IMR-90 (cell line): ENCODE data around the gene EXOC4. TPM values are rescaled to one million over a fixed set of nuclear protein-coding genes. Genes with fewer than 3 reads are reported as not detected.

Experiments
- ATAC-seq: fragments of 200-7000 bp; cut with Tn5 transposase; 2 replicates; pipeline ENCODE4 v1.9.1; 2020; ENCODE audit warnings: low read depth, mild to moderate bottlenecking, moderate library complexity
- BruUV-seq: library from RNA; stranded (reverse); fragments of 400-500 nt; replicated peaks from 2 replicates; lab custom pipeline; 2021; lab: Mats Ljungman, UMichigan
- CTCF ChIA-PET: fragments of 300-600 bp; formaldehyde crosslinking; extraction: SDS; loops from one replicate; lab custom pipeline; 2021; ENCODE audit warnings: antibody characterized with exemption; lab: Yijun Ruan, JAX
- POLR2A ChIA-PET: fragments of 300-600 bp; sonication (Branson Sonifier 250); formaldehyde crosslinking; loops from one replicate; lab custom pipeline; 2022; ENCODE audit warnings: antibody characterized with exemption; ENCODE audit not compliant: unreplicated experiment; lab: Charles Lee
- DNase-seq: peaks from one replicate; pipeline ENCODE4 v3.0.0; 2013
- H2AFZ ChIP-seq: replicated peaks from 2 replicates; pipeline ENCODE3; 2013; ENCODE audit warnings: low read length, mild to moderate bottlenecking; ENCODE audit not compliant: poor library complexity
- H2AK5ac ChIP-seq: 2 replicates; pipeline ENCODE4 v1.6.1; 2013; ENCODE audit warnings: low read depth, low read length, inconsistent platforms
- H2AK9ac ChIP-seq: replicated peaks from 2 replicates; pipeline ENCODE3; 2013; ENCODE audit warnings: mild to moderate bottlenecking, low read depth, low read length, moderate library complexity; ENCODE audit not compliant: poor library complexity
- H2BK120ac ChIP-seq: 2 replicates; pipeline ENCODE4 v1.6.1; 2013; ENCODE audit warnings: low read depth, low read length, inconsistent platforms
- H2BK15ac ChIP-seq: 3 replicates; pipeline ENCODE4 v1.6.1; 2013; ENCODE audit warnings: low read depth, low read length, inconsistent platforms
- H2BK20ac ChIP-seq: 2 replicates; pipeline ENCODE4 v1.6.1; 2013; ENCODE audit warnings: low read depth, mild to moderate bottlenecking, inconsistent platforms, low read length, moderate library complexity
- H2BK5ac ChIP-seq: 2 replicates; pipeline ENCODE4 v1.6.1; 2013; ENCODE audit warnings: mild to moderate bottlenecking, low read depth, low read length, inconsistent platforms; ENCODE audit not compliant: poor library complexity, severe bottlenecking
- H3K14ac ChIP-seq: replicated peaks from 2 replicates; pipeline ENCODE4 v1.6.1; 2013; ENCODE audit warnings: low read depth, low read length, inconsistent platforms
- H3K18ac ChIP-seq: 2 replicates; pipeline ENCODE4 v1.6.1; 2013; ENCODE audit warnings: low read depth, low read length, control low read depth
- H3K23ac ChIP-seq: 2 replicates; pipeline ENCODE4 v1.6.1; 2013; ENCODE audit warnings: low read depth, low read length, inconsistent platforms
- H3K27ac ChIP-seq: 2 replicates; pipeline ENCODE4 v1.5.1; 2013; ENCODE audit warnings: mild to moderate bottlenecking, control low read depth, low read length; ENCODE audit not compliant: insufficient read depth
- H3K27me3 ChIP-seq: 2 replicates; pipeline ENCODE4 v1.6.1; 2013; ENCODE audit warnings: low read length; ENCODE audit not compliant: control insufficient read depth, insufficient read depth
- H3K36me3 ChIP-seq: 2 replicates; pipeline ENCODE4 v1.6.1; 2013; ENCODE audit warnings: low read length, mixed read lengths; ENCODE audit not compliant: control insufficient read depth, insufficient read depth
- H3K4ac ChIP-seq: 2 replicates; pipeline ENCODE4 v1.6.1; 2013; ENCODE audit warnings: low read depth, low read length, inconsistent platforms
- H3K4me1 ChIP-seq: 2 replicates; pipeline ENCODE4 v1.6.1; 2013; ENCODE audit warnings: low read length, mixed read lengths; ENCODE audit not compliant: control insufficient read depth, insufficient read depth
- H3K4me2 ChIP-seq: 2 replicates; pipeline ENCODE4 v1.6.1; 2013; ENCODE audit warnings: low read depth, mild to moderate bottlenecking, control low read depth, low read length, moderate library complexity
- H3K4me3 ChIP-seq: 2 replicates; pipeline ENCODE4 v1.5.1; 2013; ENCODE audit warnings: low read depth, mild to moderate bottlenecking, control low read depth, low read length, moderate library complexity; ENCODE audit not compliant: insufficient read depth
- H3K56ac ChIP-seq: 2 replicates; pipeline ENCODE4 v1.6.1; 2013; ENCODE audit warnings: low read length, inconsistent platforms; ENCODE audit not compliant: insufficient read depth; ENCODE audit errors: extremely low read depth
- H3K79me1 ChIP-seq, 2 experiments: 2 replicates each; pipeline ENCODE4 v1.6.1; 2013; ENCODE audit warnings: low read length in 2 of 2, inconsistent platforms in 1 of 2, low read depth in 1 of 2
- H3K9ac ChIP-seq: 2 replicates; pipeline ENCODE4 v1.6.1; 2013; ENCODE audit warnings: low read depth, low read length, control low read depth
- H3K9me1 ChIP-seq: 2 replicates; pipeline ENCODE4 v1.6.1; 2013; ENCODE audit warnings: low read length, inconsistent platforms; ENCODE audit not compliant: insufficient read depth
- H3K9me3 ChIP-seq: 2 replicates; pipeline ENCODE4 v1.6.1; 2013; ENCODE audit warnings: low read length; ENCODE audit not compliant: control insufficient read depth, insufficient read depth
- H4K20me1 ChIP-seq: 2 replicates; pipeline ENCODE4 v1.6.1; 2013; ENCODE audit warnings: low read length, inconsistent platforms; ENCODE audit not compliant: insufficient read depth
- H4K5ac ChIP-seq: 2 replicates; pipeline ENCODE4 v1.6.1; 2013; ENCODE audit warnings: mild to moderate bottlenecking, low read depth, low read length, control low read depth
- H4K8ac ChIP-seq, 2 experiments: 2 replicates each; pipeline ENCODE4 v1.6.1; 2013; ENCODE audit warnings: low read depth in 2 of 2, low read length in 2 of 2, control low read depth in 1 of 2, inconsistent platforms in 1 of 2
- H4K91ac ChIP-seq: 2 replicates; pipeline ENCODE4 v1.6.1; 2013; ENCODE audit warnings: low read depth, low read length, inconsistent platforms; ENCODE audit not compliant: insufficient read depth
- NFE2L2 ChIP-seq: fragments of 150-350 bp; IDR thresholded peaks from 2 replicates; pipeline ENCODE4 v1.6.1; 2016; ENCODE audit warnings: low read depth, mild to moderate bottlenecking, low read length
- RFX5 ChIP-seq: IDR thresholded peaks from 2 replicates; pipeline ENCODE4 v1.8.0; 2012; ENCODE audit warnings: low read depth, mild to moderate bottlenecking, low read length, moderate library complexity
- WGBS, 2 experiments: methylation state at CpG; one replicate each; pipeline versions ENCODE4 v1.1.5 to v1.1.7; 2013; ENCODE audit warnings: missing lambda C conversion rate in 2 of 2; ENCODE audit not compliant: insufficient read length in 1 of 2; ENCODE audit errors: extremely low coverage in 2 of 2; 5-methylcytosine and 5-hydroxymethylcytosine counted together
- dilution Hi-C: fragments of 300-500 bp; cut with HindIII; formaldehyde crosslinking; loops from one replicate; pipeline ENCODE4 v1.14.3; 2018; ENCODE audit warnings: low sequenced_read_pairs; ENCODE audit not compliant: unreplicated experiment
- in situ Hi-C: fragments of 300-500 bp; cut with MboI; formaldehyde crosslinking; loops from 3 replicates; pipeline ENCODE4 v1.14.3; 2019; ENCODE audit warnings: low sequenced_read_pairs, inconsistent platforms, mixed read lengths
- intact Hi-C: fragments of 100-400 bp; cut with micrococcal nuclease; formaldehyde crosslinking; loops from 2 replicates; pipeline ENCODE4 v1.10.0; 2022
- polyA plus RNA-seq, 3 experiments: library from polyadenylated mRNA; depleted of rRNA; stranded (reverse); fragments of >200 nt; gene quantifications; 2 replicates each; pipeline ENCODE4 v1.2.3, GENCODE V29; 2012; ENCODE audit warnings: low replicate concordance in 1 of 3
- total RNA-seq: library from RNA; depleted of rRNA; stranded (reverse); fragments of >200 nt; gene quantifications from 2 replicates; pipeline ENCODE4 v1.2.3, GENCODE V29; 2012
- TF ChIP-seq, protein P1 (sequence below): fragments of 150-350 bp; IDR thresholded peaks from 2 replicates; pipeline ENCODE4 v1.6.1; 2016; ENCODE audit warnings: low read depth, mild to moderate bottlenecking, low read length, moderate library complexity, borderline replicate concordance

The EXOC4 gene
- total and polyA plus RNA-seq, 2 of the 4 experiments (the other 2 are of a cell fraction) = 25.4 to 94.6 TPM

DNA sequence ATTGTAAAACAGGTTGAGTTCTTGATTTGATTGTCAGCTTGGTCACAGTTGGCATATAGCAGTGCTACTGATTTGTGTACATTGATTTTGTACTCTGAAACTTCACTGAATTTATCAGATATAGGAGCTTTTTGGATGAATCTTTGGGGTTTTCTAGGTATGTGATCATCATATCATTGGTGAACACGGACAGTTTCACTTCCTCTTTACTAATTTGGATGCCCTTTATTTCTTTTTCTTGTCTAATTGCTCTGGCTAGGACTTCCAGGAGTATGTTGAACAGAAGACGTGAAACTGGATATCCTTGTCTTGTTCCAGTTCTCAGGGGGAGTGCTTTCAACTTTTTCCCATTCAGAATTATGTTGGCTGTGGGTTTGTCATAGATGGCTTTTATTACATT is 86.9 kb downstream of the EXOC4 start:
- Histone ChIP-seq H3K18ac (no peak overlapping the region), H4K20me1 (no peaks in the 10 kb centered on the region), H3K9me1 (no peaks in the 10 kb centered on the region), H3K14ac (no peak overlapping the region), H2BK15ac (no peak overlapping the region), H2AK9ac (no peak overlapping the region), H4K5ac (no peak overlapping the region), H3K36me3 (peaks cover 2% of the 10 kb centered on the region; the same call in 1 of the 2 replicates), H3K23ac (no peak overlapping the region), H2BK5ac (no peak overlapping the region), H2BK120ac (no peak overlapping the region), H3K4ac (no peak overlapping the region), H2BK20ac (no peak overlapping the region), H3K27ac (no peak overlapping the region), H2AK5ac (no peak overlapping the region), H4K91ac (no peak overlapping the region), H3K79me1 (no peaks in the 10 kb centered on the region; a peak in 2 of 4 replicates), H3K4me1 (no peaks in the 10 kb centered on the region), H3K9ac (no peak overlapping the region), H3K4me2 (no peak overlapping the region), H3K9me3 (no peaks in the 10 kb centered on the region; the same call in 1 of the 2 replicates), H2AFZ (no peak overlapping the region), H4K8ac (no peak overlapping the region), H3K56ac (no peak overlapping the region), H3K4me3 (no peak overlapping the region), H3K27me3 (no peaks in the 10 kb centered on the region)
- DNase-seq (no peak), ATAC-seq (no peak)
- dilution Hi-C loops (no loop called here), in situ Hi-C loops (no loop called here), intact Hi-C loops (loop anchor here (5.0 to 10.0 kb wide), 2 partner anchors 675 to 757 kb away; no protein-coding TSS in a partner anchor)
- no peak for TF ChIP-seq RFX5
- TF ChIP-seq, protein P1, sequence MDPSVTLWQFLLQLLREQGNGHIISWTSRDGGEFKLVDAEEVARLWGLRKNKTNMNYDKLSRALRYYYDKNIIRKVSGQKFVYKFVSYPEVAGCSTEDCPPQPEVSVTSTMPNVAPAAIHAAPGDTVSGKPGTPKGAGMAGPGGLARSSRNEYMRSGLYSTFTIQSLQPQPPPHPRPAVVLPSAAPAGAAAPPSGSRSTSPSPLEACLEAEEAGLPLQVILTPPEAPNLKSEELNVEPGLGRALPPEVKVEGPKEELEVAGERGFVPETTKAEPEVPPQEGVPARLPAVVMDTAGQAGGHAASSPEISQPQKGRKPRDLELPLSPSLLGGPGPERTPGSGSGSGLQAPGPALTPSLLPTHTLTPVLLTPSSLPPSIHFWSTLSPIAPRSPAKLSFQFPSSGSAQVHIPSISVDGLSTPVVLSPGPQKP = no peak
- no peak for TF ChIP-seq NFE2L2
- no CpG with 5 or more reads among the region's 2 CpGs for WGBS, 2 experiments
- ChIA-PET POLR2A (no interaction called here), CTCF (no interaction called here)
- no TSS peak for BruUV-seq
